Suppressor macrophage treated with lipopolysaccharide for 1 hour (primary cell): Measurements from ENCODE around the gene CRYBB3.
A peak's percentile ranks its signal among the peaks of the same experiment; 100 is the strongest.
"Not testable (repeated sequence)": the region's sequence is repeated elsewhere in the genome, so short reads cannot be mapped to it uniquely, and the experiment has no call there.

Experiments
- DNase-seq, 3 donors: peaks; one replicate each; pipeline ENCODE4 v3.0.0-alpha.2; 2020 to 2022

CRYBB3 gene

GRCh38 chr22:25207553-25208157 is 8.0 kb downstream of the CRYBB3 start:
- DNase-seq = no peak

- DNase-seq = no peak
Observed at GRCh38 chr22:25208328-25208727, 8.7 kb downstream of the CRYBB3 start.

GRCh38 chr22:25208743-25209505 is 9.3 kb downstream of the CRYBB3 start:
- no peak for DNase-seq

- no peak for DNase-seq
Observed at GRCh38 chr22:25210793-25211192, 11.1 kb downstream of the CRYBB3 start.

- DNase-seq = no peak
Observed at GRCh38 chr22:25212337-25212736, 12.7 kb downstream of the CRYBB3 start.

GRCh38 chr22:25213221-25213620 is 13.6 kb downstream of the CRYBB3 start:
- DNase-seq = no peak

- no peak for DNase-seq
Observed at GRCh38 chr22:25216230-25216629, 16.6 kb downstream of the CRYBB3 start.

GRCh38 chr22:25219211-25219689 is 19.6 kb downstream of the CRYBB3 start, which contains the start of gene CRYBB2:
Gene CRYBB2, plus strand, starts transcription at chr22:25219639. Its CDS starts 1,791 bp downstream, at chr22:25221430.
- DNase-seq = no peak

GRCh38 chr22:25219948-25220442 is 20.3 kb downstream of the CRYBB3 start:
- DNase-seq = no peak

GRCh38 chr22:25221790-25222189 is 22.1 kb downstream of the CRYBB3 start:
- DNase-seq = no peak

GRCh38 chr22:25223269-25223850 is 23.7 kb downstream of the CRYBB3 start:
- no peak for DNase-seq

- no peak for DNase-seq
Observed at GRCh38 chr22:25228822-25229221, 29.2 kb downstream of the CRYBB3 start.

- DNase-seq = not testable (repeated sequence)
Observed at GRCh38 chr22:25230760-25231159, 31.1 kb downstream of the CRYBB3 start.

GRCh38 chr22:25232301-25232700 is 32.6 kb downstream of the CRYBB3 start:
- DNase-seq = no peak

- DNase-seq = not testable (repeated sequence)
Observed at GRCh38 chr22:25233706-25234105, 34.0 kb downstream of the CRYBB3 start.

- peak; percentile 65 to 84 (median 66) for DNase-seq
Observed at GRCh38 chr22:25235547-25236290, 36.1 kb downstream of the CRYBB3 start.

GRCh38 chr22:25236417-25236816 is 36.8 kb downstream of the CRYBB3 start:
- DNase-seq = no peak

GRCh38 chr22:25237503-25237902 is 37.8 kb downstream of the CRYBB3 start:
- no peak for DNase-seq

GRCh38 chr22:25238058-25238457 is 38.4 kb downstream of the CRYBB3 start:
- not testable (repeated sequence) for DNase-seq

GRCh38 chr22:25255169-25255568 is 55.5 kb downstream of the CRYBB3 start:
- DNase-seq = not testable (repeated sequence)
